DND-41 (cell line): ENCODE measurements around the gene STEAP1B.

Experiments used
- ATAC-seq: fragments of 200-7000 bp; cut with Tn5 transposase; 3 replicates; pipeline ENCODE4 v1.9.1; 2021; ENCODE audit warnings: low read depth; ENCODE audit not compliant: insufficient read depth
- DNase-seq: peaks from one replicate; pipeline ENCODE4 v3.0.0-alpha.2; 2020
- H2AFZ ChIP-seq: 2 replicates; pipeline ENCODE4 v1.6.0; 2012; ENCODE audit warnings: low read depth, low read length
- H3K27ac ChIP-seq: 2 replicates; pipeline ENCODE4 v1.5.1; 2012; ENCODE audit warnings: low read length, inconsistent platforms
- H3K27me3 ChIP-seq: fragments of 200-600 bp; sonication (generic); 2 replicates; pipeline ENCODE4 v1.6.0; 2012; ENCODE audit warnings: low read length, mild to moderate bottlenecking, inconsistent platforms; ENCODE audit not compliant: insufficient read depth, poor library complexity
- H3K36me3 ChIP-seq: 2 replicates; pipeline ENCODE4 v1.5.1; 2012; ENCODE audit warnings: low read length, inconsistent platforms; ENCODE audit not compliant: insufficient read depth
- H3K4me1 ChIP-seq: 2 replicates; pipeline ENCODE4 v1.5.1; 2012; ENCODE audit warnings: mild to moderate bottlenecking, low read length; ENCODE audit not compliant: insufficient read depth
- H3K4me2 ChIP-seq: 2 replicates; pipeline ENCODE4 v1.6.0; 2012; ENCODE audit warnings: mild to moderate bottlenecking, moderate library complexity, low read length, inconsistent platforms; ENCODE audit not compliant: insufficient read depth
- H3K4me3 ChIP-seq, 2 experiments: fragments of 200-600 bp in 1 of 2; shearing (Covaris generic) in 1 of 2; 2 replicates each; pipeline ENCODE4 v1.5.1; 2012 to 2016; ENCODE audit warnings: inconsistent platforms in 2 of 2, low read length in 2 of 2, mild to moderate bottlenecking in 2 of 2, low read depth in 1 of 2, moderate library complexity in 1 of 2
- H3K79me2 ChIP-seq: 2 replicates; pipeline ENCODE4 v1.6.0; 2012; ENCODE audit warnings: low read length, inconsistent platforms; ENCODE audit not compliant: insufficient read depth
- H3K9ac ChIP-seq: 2 replicates; pipeline ENCODE4 v1.6.0; 2012; ENCODE audit warnings: low read depth, mild to moderate bottlenecking, inconsistent platforms, low read length, moderate library complexity
- H3K9me3 ChIP-seq: 2 replicates; pipeline ENCODE4 v1.5.1; 2012; ENCODE audit warnings: low read length, moderate library complexity, mild to moderate bottlenecking, inconsistent platforms; ENCODE audit not compliant: insufficient read depth, severe bottlenecking
- H4K20me1 ChIP-seq: 2 replicates; pipeline ENCODE4 v1.6.0; 2012; ENCODE audit warnings: low read length; ENCODE audit not compliant: insufficient read depth
- EZH2 ChIP-seq: IDR thresholded peaks from 3 replicates; pipeline ENCODE4 v1.6.1; 2012; ENCODE audit warnings: borderline replicate concordance, low read depth, mild to moderate bottlenecking, moderate library complexity, low read length, inconsistent platforms; ENCODE audit not compliant: severe bottlenecking
- TF ChIP-seq, protein P1 (sequence below): IDR thresholded peaks from 2 replicates; pipeline ENCODE4 v1.5.1; 2012; ENCODE audit warnings: borderline replicate concordance, low read length, moderate library complexity, mild to moderate bottlenecking; ENCODE audit not compliant: poor library complexity, severe bottlenecking; ENCODE audit errors: extremely low read depth

Gene STEAP1B

DNA sequence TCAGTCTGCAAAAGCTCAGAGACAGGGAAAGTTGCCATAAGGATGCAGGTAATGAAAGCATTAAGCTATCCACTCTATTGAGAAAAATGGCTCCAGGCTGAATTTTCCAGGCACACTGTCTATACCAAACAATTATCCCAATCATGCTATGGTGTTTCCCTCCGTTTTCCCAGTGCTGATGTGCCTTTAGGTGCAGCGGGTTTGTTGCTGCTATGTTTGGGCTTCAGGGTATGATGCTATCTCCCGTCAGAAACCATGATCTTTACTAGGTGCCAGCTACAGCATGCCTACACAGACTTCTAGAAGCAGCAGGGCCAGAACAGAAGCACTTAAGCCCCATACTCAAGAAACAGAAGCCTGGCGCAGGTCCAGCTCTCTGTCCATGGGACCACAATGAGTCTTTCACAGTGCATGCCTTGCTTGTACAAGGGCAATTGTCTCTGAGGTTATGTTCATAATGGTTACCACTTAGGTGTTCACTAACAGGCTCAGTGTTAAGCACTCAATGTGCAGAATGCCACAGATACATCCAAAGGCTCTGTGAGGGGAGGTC, 19.4 kb downstream of the STEAP1B start:
- Histone ChIP-seq H3K79me2 (no peaks in the 10 kb centered on the region), H3K9ac (no peak overlapping the region), H3K4me1 (peaks cover 51% of the 10 kb centered on the region), H4K20me1 (no peaks in the 10 kb centered on the region), H3K27me3 (no peaks in the 10 kb centered on the region), H3K9me3 (no peaks in the 10 kb centered on the region), H3K4me3 (no peak overlapping the region), H2AFZ (no peak overlapping the region), H3K36me3 (no peaks in the 10 kb centered on the region), H3K4me2 (0 out of 2 replicates have a peak overlapping the region, but pooled peaks have one; percentile 56), H3K27ac (peak overlapping the region; percentile 82)
- no peak for DNase-seq
- ATAC-seq = no peak
- TF ChIP-seq, protein P1, sequence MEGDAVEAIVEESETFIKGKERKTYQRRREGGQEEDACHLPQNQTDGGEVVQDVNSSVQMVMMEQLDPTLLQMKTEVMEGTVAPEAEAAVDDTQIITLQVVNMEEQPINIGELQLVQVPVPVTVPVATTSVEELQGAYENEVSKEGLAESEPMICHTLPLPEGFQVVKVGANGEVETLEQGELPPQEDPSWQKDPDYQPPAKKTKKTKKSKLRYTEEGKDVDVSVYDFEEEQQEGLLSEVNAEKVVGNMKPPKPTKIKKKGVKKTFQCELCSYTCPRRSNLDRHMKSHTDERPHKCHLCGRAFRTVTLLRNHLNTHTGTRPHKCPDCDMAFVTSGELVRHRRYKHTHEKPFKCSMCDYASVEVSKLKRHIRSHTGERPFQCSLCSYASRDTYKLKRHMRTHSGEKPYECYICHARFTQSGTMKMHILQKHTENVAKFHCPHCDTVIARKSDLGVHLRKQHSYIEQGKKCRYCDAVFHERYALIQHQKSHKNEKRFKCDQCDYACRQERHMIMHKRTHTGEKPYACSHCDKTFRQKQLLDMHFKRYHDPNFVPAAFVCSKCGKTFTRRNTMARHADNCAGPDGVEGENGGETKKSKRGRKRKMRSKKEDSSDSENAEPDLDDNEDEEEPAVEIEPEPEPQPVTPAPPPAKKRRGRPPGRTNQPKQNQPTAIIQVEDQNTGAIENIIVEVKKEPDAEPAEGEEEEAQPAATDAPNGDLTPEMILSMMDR = no peak
- TF ChIP-seq EZH2 = no peak

DNA sequence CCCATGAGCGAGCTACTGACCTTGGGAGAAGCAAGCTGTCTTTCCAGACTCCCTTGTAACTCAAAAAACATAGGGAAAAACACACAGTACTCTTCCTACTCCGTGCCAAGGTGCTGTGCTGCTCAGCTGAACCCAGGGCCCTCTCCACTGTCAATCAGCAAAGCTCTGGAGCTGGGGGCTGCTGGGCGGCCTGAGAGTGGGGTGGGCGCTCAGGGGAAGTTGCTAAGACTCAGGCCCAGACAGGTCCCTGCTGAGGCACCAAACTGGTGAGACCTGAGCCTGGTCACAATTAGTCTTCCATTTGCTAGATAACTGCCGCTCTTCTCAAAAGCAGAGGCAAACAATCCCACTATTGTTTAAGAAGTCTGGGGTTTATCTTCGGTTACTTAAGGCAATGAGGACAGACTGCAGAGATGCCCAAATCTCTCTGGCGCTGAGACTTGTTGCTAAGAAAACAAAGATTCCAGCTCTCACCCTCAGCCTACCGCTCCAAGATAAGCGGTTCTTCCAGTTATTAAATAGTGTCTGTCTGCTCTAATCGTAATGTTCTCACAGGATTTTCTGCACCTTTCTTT, 22.0 kb downstream of the STEAP1B start:
- DNase-seq = no peak
- no peaks in the 10 kb centered on the region for H3K36me3 ChIP-seq
- TF ChIP-seq, protein P1 = no peak
- no peak for TF ChIP-seq EZH2
- H3K79me2 ChIP-seq = no peaks in the 10 kb centered on the region
- no peak overlapping the region for H3K9ac ChIP-seq
- H3K4me3 ChIP-seq = no peak overlapping the region
- peaks cover 25% of the 10 kb centered on the region for H3K4me1 ChIP-seq
- no peak overlapping the region for H3K27ac ChIP-seq
- no peaks in the 10 kb centered on the region for H3K27me3 ChIP-seq
- no peak for ATAC-seq
- H3K4me2 ChIP-seq = no peak overlapping the region
- no peaks in the 10 kb centered on the region for H4K20me1 ChIP-seq
- H2AFZ ChIP-seq = no peak overlapping the region
- H3K9me3 ChIP-seq = no peaks in the 10 kb centered on the region

DNA sequence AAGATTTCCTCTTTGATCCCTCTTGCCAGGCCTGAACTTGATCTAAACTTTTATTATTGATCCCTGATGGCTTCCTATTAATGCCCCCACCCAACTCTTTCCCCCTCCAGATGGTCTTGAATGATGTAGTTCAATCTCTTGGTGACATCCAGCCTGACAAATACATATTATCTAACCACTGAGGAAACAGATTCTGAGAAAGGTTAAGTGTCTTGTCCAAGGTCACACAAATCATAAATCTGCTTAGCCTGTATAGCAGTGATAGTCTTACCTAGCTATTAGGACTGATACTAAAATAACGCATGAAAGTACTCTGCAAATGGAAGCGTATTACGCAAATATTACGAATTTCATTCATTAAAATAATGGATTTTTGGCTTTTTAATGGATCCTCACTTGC, 22.7 kb downstream of the STEAP1B start:
- Histone ChIP-seq H3K27me3 (no peaks in the 10 kb centered on the region), H3K4me1 (peaks cover 18% of the 10 kb centered on the region), H3K79me2 (no peaks in the 10 kb centered on the region), H3K4me3 (no peak overlapping the region), H4K20me1 (no peaks in the 10 kb centered on the region), H3K27ac (no peak overlapping the region), H2AFZ (no peak overlapping the region), H3K4me2 (no peak overlapping the region), H3K9ac (no peak overlapping the region), H3K36me3 (no peaks in the 10 kb centered on the region), H3K9me3 (no peaks in the 10 kb centered on the region)
- TF ChIP-seq, protein P1 = no peak
- no peak for TF ChIP-seq EZH2
- no peak for DNase-seq
- ATAC-seq = no peak
